H1 (cell line): ENCODE results near the gene BIRC5. TPM values are rescaled to one million over a fixed set of nuclear protein-coding genes. Genes with fewer than 3 reads are reported as not detected.

Source experiments
- EP300 ChIP-seq, 2 experiments: IDR thresholded peaks; 1 replicate in 1 of 2; 2 replicates in 1 of 2; pipeline ENCODE4 v1.6.1; 2011 to 2012; ENCODE audit warnings: low read depth in 2 of 2, low read length in 2 of 2, mild to moderate bottlenecking in 2 of 2, borderline replicate concordance in 1 of 2, inconsistent platforms in 1 of 2, moderate library complexity in 1 of 2
- PHF8 ChIP-seq: fragments of 200-600 bp; sonication (generic); conservative IDR thresholded peaks from 2 replicates; pipeline ENCODE4 v1.7.1; 2012; ENCODE audit warnings: low read depth, mild to moderate bottlenecking, inconsistent platforms, low read length, moderate library complexity
- SIN3A ChIP-seq, 2 experiments: IDR thresholded peaks in 1 of 2; conservative IDR thresholded peaks in 1 of 2; 2 replicates each; pipeline ENCODE4 v1.6.1; 2011 to 2012; ENCODE audit warnings: low read length in 2 of 2, improper control_type of control experiment in 1 of 2, low read depth in 1 of 2, mild to moderate bottlenecking in 1 of 2
- SP2 ChIP-seq: IDR thresholded peaks from 2 replicates; pipeline ENCODE4 v1.6.1; 2012; ENCODE audit warnings: mild to moderate bottlenecking, low read length, inconsistent platforms
- polyA plus RNA-seq, 7 experiments: library from polyadenylated mRNA; depleted of rRNA in 3 of 7; stranded (reverse) in 5 of 7; unstranded in 2 of 7; fragments of >200 nt in 5 of 7; fragments of 200-250 nt in 2 of 7; gene quantifications; 1 replicate in 5 of 7; 2 replicates in 1 of 7; 4 replicates in 1 of 7; pipeline versions ENCODE4 v1.2.1 to v1.2.3, GENCODE V29; 2011 to 2013; ENCODE audit warnings: missing spikeins in 2 of 7, mixed read lengths in 2 of 7
- total RNA-seq: library from RNA; stranded (reverse); fragmentation: NEBNext Ultra II Directional; extraction: Animal tissue kit (Norgen Biotek cat#: 25700); gene quantifications from 2 replicates; pipeline ENCODE4 v1.2.1, GENCODE V29; 2021
- TF ChIP-seq, protein P1 (sequence below), 3 experiments: IDR thresholded peaks; 1 replicate in 2 of 3; 2 replicates in 1 of 3; pipeline versions ENCODE4 v1.5.1 to v1.6.1; 2011; ENCODE audit warnings: low read length in 3 of 3, mild to moderate bottlenecking in 3 of 3, inconsistent platforms in 2 of 3, low read depth in 1 of 3, moderate library complexity in 1 of 3; ENCODE audit not compliant: insufficient read depth in 1 of 3; ENCODE audit errors: control extremely low read depth in 1 of 3
- TF ChIP-seq, protein P2 (sequence below): IDR thresholded peaks from 2 replicates; pipeline ENCODE4 v1.6.1; 2011; ENCODE audit warnings: low read length, improper control_type of control experiment

The BIRC5 gene
- total and polyA plus RNA-seq, 2 of the 8 experiments (the other 6 are each of a cell fraction or from before 2014, with no cell fraction given), result 42.2 to 108 TPM

DNA sequence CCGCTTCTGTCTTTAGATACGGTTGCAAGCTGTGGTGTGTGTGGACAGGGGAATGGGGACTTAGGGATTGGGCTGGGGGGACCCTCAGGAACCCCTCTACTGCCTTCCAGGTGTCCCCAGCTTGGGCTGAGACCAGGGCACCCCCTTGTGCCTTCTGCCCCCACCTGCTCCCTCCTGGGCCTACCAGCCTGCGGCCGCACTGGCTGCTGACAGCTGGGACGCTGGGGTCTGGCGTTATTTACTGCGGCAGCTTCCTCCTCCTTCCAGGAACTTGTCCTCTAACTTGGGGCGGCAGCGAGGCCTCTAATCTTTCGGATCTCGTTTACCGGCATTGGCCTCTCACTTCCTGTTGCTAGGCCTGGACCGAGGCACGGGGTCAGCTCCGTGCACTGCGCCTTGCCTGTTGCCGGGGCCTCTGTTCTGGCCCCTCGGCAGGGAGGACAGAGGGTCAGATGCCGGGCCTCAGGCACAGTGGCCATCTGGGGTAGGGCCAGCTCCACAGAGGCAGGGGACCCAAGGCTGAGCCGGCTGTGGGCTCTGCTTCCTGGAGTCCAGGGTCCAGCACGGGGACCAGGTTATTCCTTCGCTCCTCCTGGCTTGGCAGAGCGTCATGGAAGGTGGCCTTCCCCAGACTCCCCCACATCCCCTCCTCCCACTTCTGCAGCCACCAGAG lies 49.1 kb downstream of the BIRC5 start (continued):
- TF ChIP-seq, protein P1, sequence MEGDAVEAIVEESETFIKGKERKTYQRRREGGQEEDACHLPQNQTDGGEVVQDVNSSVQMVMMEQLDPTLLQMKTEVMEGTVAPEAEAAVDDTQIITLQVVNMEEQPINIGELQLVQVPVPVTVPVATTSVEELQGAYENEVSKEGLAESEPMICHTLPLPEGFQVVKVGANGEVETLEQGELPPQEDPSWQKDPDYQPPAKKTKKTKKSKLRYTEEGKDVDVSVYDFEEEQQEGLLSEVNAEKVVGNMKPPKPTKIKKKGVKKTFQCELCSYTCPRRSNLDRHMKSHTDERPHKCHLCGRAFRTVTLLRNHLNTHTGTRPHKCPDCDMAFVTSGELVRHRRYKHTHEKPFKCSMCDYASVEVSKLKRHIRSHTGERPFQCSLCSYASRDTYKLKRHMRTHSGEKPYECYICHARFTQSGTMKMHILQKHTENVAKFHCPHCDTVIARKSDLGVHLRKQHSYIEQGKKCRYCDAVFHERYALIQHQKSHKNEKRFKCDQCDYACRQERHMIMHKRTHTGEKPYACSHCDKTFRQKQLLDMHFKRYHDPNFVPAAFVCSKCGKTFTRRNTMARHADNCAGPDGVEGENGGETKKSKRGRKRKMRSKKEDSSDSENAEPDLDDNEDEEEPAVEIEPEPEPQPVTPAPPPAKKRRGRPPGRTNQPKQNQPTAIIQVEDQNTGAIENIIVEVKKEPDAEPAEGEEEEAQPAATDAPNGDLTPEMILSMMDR (IDR thresholded peaks at IDR 0.05; ENCODE audit: control extremely low read depth in 1 of 3, insufficient read depth in 1 of 3, low read depth in 1 of 3, low read length in 3 of 3), result no peak
- TF ChIP-seq SIN3A (conservative IDR thresholded peaks at IDR 0.05 in 1 of 2, IDR thresholded peaks at IDR 0.05 in 1 of 2; ENCODE audit: low read depth in 1 of 2, low read length in 2 of 2) (no peak), SP2 (no peak), PHF8 (no peak), EP300 (IDR thresholded peaks at IDR 0.05; ENCODE audit: borderline replicate concordance in 1 of 2, low read depth in 2 of 2, low read length in 2 of 2) (no peak)
- TF ChIP-seq, protein P2, sequence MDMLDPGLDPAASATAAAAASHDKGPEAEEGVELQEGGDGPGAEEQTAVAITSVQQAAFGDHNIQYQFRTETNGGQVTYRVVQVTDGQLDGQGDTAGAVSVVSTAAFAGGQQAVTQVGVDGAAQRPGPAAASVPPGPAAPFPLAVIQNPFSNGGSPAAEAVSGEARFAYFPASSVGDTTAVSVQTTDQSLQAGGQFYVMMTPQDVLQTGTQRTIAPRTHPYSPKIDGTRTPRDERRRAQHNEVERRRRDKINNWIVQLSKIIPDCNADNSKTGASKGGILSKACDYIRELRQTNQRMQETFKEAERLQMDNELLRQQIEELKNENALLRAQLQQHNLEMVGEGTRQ, result no peak
- TF ChIP-seq, all 59 proteins: peak for 0
